DMS114 treated with DMSO at 0.1 percent for 48 hours (cell line): Measurements from ENCODE around the gene GARRE1.
"Not testable (repeated sequence)": the region's sequence is repeated elsewhere in the genome, so short reads cannot be mapped to it uniquely, and the experiment has no call there.

Experiments
- DNase-seq: peaks from one replicate; lab custom pipeline; 2025; ENCODE audit not compliant: unreplicated experiment; lab: John Stamatoyannopoulos, UW

The GARRE1 gene

DNA sequence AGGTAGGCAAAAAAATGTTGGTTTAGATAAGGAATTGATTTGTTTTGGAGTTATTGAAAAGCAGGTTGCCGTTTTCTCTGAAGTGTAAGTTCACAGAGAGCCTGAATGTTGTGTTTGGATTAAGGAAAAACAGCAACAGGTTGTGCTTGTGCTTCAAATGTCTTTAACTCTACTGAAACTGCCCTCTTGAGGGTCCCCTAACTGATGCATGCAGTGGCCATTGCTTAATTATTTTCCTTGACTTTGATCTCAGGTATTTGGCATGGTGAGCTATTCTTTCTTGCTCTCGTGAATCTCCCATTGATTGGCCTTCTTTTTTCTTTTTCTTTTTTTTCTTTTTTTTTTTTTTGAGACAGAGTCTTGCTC lies 3.2 kb downstream of the GARRE1 start:
- no peak for DNase-seq

DNA sequence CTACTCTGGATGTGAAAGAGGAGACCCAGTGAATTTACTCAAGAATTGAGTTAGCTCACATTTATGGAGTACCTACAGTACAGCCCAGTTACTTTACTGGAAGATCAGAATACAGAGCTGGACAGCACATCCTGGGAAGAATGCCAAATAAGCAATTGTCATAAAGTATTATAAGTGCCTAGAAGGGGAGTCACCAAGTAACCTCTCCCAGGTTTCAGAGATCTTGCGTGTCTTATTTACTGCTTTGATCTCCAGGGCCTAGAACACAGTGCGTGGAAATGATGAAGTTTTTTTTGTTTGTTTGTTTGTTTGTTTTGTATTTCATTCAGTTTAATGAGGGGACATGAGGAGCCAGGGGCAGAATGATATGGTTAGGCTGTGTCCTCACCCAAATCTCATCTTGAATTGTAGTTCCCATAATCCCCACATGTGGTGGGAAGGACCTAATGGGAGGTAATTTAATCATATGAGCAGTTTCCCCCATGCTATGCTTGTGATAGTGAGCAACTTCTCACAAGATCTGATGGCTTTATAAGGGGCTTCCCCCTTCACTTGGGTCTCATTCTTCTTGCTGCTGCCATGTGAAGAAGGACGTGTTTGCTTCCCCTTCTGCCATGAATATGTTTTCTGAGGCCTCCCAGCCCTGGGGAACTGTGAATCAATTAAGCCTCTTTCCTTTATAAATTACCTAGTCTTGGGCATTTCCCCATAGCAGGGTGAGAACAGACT lies 5.2 kb downstream of the GARRE1 start:
- no peak for DNase-seq

DNA sequence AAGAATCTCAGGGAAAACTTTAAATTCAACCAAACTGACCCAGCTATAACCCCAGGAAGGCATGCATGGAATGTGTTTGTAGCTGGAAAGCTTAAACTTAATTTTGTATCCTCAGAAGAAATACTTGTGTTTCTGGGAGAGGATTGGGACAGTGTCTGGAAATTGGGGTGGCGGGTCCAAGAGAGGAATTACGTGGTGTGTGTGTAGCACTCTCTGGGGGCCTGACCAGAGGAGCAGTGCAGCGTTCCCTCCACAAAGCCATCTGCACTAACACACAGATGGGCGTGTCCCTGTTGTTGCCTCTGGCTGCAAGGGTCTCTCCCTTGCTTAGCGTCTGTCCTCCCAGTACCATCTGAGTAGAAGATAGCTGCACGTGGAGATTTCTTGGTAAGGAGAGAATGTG lies 6.4 kb downstream of the GARRE1 start:
- no peak for DNase-seq

DNA sequence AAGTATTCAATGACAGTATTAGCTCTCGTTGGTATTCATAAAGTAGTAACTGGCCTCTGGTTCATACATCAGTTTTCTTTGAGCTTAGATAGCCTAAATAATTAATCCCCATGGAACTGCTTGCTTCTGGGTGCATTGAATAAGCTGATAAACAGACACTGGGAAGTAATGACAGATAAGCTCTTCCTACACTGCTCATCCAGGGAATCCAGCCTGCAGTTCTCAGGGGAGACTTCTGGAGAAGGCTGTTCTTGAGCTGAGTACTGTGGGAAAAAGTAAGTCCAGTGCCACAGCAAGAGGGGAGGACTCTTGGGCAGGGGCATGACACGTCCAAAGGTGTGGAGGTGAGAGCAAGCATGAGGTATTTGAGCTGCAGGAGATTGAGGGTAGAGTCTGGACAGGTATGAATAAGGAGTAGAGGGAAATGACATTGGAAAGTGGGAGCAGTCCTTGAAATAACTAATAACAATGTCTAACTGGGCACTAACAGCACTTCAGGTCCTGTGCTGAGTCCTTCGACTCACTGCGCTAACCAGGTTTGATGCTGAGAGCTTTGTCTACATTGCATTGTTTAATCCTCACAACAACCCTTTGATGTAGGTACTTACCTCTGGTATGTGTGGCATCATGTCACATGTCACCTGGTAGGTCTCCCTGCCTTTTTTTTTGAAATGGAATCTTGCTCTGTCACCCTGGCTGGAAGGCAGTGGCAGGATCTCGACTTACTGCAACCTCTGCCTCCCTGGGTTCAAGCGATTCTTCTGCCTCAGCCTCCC lies 7.2 kb downstream of the GARRE1 start:
- DNase-seq, result no peak

DNA sequence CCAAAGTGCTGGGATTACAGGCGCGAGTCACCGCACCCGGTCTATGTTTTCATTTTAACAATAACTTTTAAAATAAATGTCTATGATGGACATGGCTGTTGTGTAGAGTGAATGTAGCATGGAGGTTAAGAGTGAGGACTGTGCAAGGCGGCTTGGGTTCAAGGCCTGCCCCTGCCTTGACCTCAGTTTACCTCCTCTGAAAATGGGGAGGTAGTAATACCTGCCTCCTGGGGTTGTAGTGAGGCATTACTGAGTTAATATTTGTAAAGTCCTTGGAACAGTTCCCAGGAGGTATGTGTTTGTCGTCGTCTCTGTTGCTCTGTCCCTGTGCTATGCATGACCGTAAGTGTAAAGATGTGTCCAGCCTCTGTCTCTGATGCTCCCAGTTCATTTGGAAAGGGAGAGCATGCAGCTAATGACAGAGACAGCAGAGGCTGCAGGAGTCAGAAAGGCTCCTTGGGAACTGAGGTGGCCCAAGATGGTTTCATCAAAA lies 9.4 kb downstream of the GARRE1 start:
- DNase-seq, result no peak

DNA sequence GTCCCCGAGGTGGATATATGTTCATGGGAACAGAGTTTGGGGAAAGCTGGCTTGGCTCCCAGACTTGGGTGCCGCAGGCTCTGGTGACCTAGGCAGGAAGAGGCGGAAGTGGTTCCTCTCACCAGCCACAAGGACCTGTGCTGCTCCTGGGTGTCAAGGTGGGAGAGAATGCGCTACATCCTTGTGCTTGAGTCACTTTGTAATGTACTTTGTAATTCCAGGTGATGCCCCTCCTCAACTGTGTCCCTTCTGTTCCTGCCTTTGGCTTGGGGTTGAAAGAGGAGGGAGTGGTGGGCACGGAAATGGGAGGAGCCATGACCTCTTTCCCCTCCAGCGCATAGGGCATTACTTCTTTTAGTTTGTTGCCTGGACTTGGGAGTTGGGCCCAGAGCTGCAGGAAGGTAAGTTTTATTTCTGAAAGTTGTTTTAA lies 10.9 kb downstream of the GARRE1 start:
- DNase-seq, result no peak

DNA sequence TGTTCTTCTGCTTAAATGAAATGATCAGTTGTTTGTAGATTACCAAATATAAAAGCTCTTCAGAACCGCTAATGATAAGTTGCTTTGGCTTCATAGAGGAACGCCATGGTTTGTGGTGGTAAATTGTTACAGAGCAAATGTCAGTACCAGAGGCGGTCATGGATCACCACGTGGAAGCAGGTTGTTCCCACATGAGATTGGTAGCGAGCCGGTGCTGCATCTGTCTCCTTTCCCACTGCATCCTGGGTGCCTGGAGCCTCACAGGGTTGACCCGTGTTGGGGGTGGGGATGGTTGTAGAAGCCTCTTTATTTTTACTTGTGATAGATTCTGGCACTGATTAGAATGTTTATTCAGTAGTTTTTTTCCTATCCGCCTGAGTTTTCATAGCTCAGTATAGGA lies 14.7 kb downstream of the GARRE1 start:
- no peak for DNase-seq

DNA sequence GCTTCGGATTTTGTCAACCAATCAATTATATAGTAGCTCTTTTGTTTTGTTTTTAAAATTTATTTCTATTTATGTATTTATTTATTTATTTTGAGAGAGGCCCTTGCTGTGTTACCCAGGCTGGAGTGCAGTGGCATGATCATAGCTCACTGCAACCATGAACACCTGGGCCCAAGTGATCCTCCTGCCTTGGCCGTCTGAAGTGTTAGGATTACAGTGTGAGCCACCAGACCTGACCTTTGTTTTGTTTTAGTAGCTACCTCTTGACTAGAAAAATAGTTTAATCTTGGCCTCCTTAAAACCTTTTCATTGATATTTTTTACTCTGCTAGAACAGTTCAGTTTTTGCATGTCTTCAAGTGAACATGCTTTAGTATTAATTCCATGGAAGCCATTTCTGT lies 15.1 kb downstream of the GARRE1 start:
- no peak for DNase-seq

DNA sequence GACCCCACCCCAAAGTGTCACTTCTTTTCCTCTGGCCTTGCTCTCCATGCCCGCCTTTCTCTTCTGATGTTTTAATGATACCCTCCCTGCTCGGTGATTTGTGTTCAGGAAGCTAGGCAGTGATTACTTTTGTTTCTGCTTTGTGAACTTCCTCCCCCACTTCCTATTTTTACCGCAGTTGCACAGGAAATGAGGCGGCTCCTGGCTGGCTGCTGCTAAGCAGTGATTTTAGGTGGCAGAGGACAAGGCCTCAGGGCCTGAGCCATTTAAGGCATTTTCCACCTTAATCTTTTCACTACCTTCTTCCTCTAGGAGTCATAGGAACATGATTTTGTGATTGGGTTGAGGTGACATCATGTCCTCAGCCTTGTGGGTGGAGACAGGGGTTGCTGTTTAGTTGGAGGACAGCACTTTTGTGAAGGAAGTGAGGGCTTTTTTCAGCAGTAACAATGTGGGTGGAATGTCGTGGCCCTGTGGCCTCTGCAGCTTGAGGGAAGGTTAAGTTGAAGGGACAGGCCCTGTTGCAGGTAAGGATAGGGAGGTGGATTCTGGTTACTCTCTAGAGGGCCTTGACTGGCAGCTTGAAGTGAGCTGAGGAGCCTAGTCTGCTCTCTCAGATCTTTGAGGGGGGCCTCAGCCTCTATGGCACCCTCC lies 15.7 kb downstream of the GARRE1 start:
- DNase-seq, result no peak

DNA sequence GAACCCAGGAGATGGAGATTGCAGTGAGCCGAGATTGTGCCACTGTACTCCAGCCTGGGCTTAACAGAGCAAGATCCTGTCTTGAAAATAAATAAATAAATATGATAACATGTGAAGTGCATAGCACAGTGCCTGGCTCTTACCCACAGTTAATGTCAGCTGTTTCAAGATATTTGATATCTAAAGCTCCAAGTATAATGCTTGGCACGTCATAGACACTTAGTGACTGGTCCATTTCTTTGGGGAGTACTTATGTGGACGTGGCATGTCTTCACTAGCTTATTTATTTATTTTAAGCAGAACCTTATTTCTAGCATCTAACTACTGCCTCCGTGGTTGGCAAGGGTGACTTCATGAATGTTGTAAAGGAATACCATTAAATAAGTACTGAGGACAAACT lies 18.8 kb downstream of the GARRE1 start:
- DNase-seq, result no peak

DNA sequence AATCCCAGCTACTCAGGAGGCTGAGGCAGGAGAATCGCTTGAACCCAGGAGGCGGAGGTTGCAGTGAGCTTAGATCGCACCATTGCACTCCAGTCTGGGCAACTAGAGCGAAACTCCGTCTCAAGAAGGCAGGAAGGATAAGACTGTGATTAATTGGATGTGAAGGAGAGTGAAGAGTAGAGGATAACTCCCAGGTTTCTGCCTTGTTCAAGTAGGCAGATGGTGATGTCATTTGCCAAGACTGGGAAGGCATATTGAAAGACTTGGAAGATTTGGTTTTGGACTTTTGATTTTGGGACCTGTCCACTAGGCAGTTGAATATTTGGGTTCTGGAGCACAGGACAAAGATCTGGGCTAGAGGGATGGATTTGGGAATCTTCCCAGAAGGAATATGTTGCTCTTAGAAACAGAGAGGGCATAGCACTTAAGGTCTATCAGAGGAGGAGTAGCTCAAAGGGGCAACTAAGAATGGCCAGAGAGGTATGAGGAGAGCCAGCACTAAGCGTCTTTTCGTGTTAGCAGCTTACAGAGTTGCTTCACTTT lies 20.0 kb downstream of the GARRE1 start:
- DNase-seq, result no peak

DNA sequence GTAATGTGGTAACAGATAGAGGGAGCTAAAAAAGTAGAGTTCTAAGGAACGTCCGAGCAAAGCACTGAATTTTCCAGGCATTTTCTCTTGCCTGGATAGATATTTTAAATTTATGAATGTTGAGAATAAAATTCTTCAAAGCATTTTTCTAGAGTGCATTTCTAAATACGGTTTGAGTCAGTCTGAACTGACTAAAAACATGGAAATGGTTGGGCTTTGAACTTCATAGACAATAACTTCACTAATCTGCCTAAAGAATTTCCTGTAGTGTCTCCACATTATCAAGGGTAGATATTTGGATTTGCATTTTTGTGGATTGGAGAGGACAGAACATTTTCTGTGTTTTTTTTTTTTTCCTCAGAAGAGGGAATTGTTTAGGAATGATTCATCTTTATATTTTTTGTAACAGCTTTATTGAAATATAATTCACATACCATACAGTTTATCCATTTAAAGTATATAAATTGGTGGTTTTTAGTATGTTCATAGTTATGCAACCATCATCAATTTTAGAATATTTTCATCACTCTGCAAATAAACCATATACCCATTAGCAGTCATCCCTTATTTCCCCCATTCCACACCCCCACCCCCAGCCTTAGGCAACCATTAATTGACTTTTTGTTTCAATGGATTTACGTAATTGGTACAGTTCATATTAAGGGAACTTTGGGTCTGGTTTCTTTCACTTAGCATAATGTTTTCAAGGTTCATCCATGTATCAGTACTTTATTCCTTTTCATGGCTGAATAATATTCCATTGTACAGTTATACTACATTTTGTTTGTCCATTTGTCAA lies 20.7 kb downstream of the GARRE1 start:
- DNase-seq, result no peak

DNA sequence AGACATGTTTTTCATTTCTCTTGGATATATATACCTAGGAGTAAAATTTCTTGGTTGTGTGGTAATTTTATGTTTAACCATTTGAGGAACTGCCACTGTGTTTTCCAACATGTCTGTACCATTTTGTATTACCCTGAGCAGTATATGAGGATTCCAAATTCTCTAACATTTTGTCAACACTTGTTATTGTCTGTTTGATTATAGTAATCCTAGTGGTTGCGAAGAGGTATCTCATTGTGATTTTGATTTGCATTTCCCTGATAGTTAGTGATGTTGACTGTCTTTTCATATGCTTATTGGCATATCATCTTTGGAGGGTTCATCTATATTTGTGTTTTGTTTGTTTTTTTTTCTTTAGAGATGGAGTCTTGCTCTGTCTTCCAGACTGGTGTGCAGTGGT lies 21.4 kb downstream of the GARRE1 start:
- DNase-seq, result no peak

DNA sequence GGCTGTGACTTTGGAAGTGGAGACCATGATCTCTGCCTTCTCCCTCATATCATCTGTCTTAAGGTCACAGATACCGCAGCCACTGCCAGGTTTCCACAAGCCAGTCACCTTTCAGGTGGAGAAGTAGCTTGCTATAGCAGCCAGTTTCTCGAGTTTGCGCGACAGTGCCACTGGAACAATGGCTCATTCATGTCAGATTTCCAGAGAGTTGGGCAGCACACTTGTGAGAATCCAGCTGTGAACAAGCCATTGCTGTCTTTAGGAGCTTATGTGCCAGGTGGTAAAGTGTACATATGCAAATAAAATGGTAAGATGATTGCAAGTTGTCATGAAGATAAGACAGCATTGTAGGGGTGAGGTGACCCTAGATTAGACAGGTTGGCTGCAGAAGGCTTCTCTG lies 22.3 kb downstream of the GARRE1 start:
- DNase-seq, result no peak

DNA sequence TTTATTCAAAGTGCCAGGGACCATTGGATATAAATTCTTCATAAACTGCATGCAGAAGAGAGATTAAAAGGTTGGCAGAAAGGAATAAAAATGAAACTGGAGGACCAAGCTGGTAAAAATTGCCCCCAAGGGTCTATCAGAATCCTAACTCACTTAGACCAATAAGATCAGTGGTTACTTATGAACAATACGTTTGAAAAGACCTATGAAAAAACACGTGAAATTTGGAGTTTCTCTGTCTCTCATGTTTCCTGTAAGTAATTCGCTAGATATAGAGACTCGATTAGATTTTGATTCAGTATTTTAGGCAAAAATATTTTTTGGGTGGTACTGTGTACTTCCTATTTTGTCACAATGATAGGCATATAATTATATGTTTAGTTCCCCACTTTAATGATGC lies 22.9 kb downstream of the GARRE1 start:
- no peak for DNase-seq

DNA sequence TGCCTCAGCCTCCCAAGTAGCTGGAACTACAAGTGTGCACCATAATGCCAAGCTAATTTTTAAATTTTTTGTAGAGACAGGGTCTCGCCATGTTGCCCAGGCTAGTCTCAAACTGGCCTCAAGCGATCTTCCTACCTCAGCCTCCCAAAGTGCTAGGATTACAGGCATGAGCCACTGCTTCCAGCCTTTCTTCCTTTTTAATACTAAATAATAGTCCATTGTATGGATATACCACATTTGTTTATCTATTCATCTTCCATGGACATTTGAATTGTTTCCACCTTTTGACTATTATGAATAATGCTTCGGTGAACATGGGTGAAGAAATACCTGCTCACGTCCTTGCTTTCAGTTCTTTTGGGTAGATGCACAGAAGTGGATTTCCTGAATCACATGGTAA lies 24.4 kb downstream of the GARRE1 start:
- DNase-seq, result no peak

DNA sequence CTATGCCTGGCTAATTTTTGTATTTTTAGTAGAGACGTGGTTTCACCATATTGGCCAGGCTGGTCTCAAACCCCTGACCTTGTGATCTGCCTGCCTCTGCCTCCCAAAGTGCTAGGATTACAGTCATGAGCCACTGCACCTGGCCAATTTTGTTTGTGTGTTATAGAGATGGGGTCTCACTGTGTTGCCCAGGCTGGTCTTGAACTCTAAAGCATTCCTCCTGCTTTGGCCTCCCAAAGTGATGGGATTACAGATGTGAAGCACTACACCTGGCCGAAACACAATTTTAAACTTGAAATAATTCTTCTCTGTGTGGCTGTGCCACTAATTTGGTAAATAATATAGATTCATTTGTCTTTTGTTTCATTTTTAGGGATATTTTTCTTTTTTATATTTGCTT lies 27.1 kb downstream of the GARRE1 start:
- not testable (repeated sequence) for DNase-seq

DNA sequence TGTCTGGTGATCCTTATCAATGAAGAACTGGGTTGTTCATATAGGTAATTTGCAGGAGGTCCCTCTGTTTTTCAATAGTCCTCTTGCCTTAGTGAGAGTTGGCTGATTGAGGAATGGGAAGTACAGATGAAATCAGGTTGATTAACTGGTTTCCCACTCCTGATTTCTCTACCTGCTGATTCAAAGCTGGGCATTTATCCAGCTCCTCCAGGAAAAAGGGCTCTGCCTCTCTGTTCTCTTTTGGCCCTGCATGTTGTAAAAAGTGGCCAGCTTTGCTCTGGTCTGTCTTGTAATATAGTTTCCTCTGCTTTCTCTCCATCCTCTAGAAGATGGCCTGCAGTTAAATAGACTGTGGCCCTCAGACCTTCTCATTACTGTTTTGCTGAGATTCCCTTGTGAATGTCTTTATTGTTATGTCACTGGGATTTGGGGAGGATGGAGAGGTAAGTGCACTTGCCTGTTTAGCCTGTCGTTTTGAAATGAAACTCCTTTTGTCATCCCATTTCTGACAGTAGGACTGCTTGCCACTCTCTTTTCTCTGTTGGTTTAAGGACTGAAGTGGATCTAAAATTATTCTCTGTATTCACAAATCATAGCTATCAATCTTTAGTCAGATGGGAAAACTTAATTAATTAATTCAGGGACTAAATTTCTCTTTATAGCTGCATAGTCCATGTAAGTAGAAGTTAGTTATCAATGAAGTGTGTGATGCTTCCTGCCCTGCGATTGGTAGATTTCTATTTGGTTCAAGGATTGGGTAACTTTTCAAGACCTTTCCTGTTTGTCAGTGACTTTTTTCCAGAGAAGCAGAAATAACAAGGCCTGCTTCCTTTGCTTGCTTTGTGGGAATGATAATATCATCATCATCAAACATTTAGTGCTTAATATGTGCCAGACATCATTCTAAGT lies 28.5 kb downstream of the GARRE1 start:
- no peak for DNase-seq

DNA sequence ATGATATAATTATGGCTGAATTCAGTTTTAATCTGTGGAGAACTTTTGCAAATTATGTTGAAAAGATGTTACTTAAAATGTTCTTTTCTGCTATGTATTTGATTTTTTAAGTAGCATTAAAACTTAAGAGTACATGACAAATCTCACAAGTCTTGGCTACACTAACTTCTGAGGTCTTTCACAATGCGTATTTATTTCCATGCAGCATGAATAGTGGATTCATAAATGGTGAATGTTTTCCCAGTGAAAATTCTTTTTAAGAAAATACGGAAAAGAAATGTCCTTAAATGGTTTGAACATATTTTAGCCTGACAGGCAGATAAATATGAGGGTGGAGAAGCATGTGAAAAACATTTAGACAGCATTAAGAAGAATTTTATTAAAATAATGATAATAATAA lies 30.2 kb downstream of the GARRE1 start:
- DNase-seq, result no peak

DNA sequence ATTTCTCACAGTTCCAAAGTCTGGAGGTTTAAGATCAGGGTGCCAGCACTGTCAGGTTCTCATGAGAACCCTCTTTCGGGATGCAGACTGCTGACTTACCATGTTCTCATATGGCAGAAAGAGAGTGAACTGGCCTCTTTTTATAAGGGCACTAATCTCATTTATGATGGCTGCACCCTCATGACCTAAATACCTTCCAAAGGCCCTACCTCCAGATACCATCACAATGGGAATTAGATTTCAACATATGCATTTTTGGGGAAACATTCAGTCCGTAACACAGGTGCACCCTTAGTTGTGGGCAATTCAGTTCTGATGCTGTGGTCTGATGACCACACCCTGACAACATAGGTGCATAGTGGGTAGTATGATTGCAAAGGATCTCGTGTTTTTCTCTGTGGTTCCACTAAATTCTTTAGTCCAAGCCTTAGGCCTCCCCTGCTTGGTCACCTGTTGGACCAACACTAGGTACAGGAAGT lies 33.3 kb downstream of the GARRE1 start:
- no peak for DNase-seq
